Suprapubic skin (tissue), 4 donors: Measurements from ENCODE around the gene EEF1AKMT3. TPM values are rescaled to one million over a fixed set of nuclear protein-coding genes. Genes with fewer than 3 reads are reported as not detected.

ENCODE experiments used
- DNase-seq, 2 donors: peaks; one replicate each; pipeline ENCODE4 v3.0.0-alpha.2; 2019; ENCODE audit warnings: low spot score in 2 of 2
- H3K27ac ChIP-seq: fragments of 200-600 bp; sonication (generic); one replicate; pipeline ENCODE4 v1.5.1; 2019
- H3K27me3 ChIP-seq: fragments of 200-600 bp; sonication (generic); one replicate; pipeline ENCODE4 v1.5.1; 2019
- H3K36me3 ChIP-seq: fragments of 200-600 bp; sonication (generic); one replicate; pipeline ENCODE4 v1.5.1; 2019
- H3K4me1 ChIP-seq: fragments of 200-600 bp; sonication (generic); one replicate; pipeline ENCODE4 v1.5.1; 2019
- H3K4me3 ChIP-seq: fragments of 200-600 bp; sonication (generic); one replicate; pipeline ENCODE4 v1.5.1; 2019; ENCODE audit warnings: mild to moderate bottlenecking
- H3K9me3 ChIP-seq: fragments of 200-600 bp; sonication (generic); one replicate; pipeline ENCODE4 v1.5.1; 2019
- CTCF ChIP-seq, 2 donors: fragments of 200-600 bp in 1 of 2; fragments of 450-650 bp in 1 of 2; sonication (generic) in 1 of 2; IDR thresholded peaks; one replicate each; pipeline ENCODE4 v1.5.1; 2016 to 2019; ENCODE audit warnings: antibody characterized with exemption in 2 of 2, mild to moderate bottlenecking in 1 of 2, moderate library complexity in 1 of 2
- EP300 ChIP-seq: sonication (generic); formaldehyde crosslinking; IDR thresholded peaks from one replicate; pipeline ENCODE4 v1.6.1; 2017; ENCODE audit warnings: antibody characterized with exemption
- POLR2A ChIP-seq, 2 donors: fragments of 450-650 bp; IDR thresholded peaks; one replicate each; pipeline ENCODE4 v1.6.1; 2017; ENCODE audit warnings: antibody characterized with exemption in 2 of 2, mild to moderate bottlenecking in 2 of 2, moderate library complexity in 2 of 2
- POLR2AphosphoS5 ChIP-seq, 3 donors: sonication (generic); formaldehyde crosslinking; IDR thresholded peaks; one replicate each; pipeline ENCODE4 v1.6.1; 2017; ENCODE audit warnings: antibody characterized with exemption in 3 of 3
- WGBS: methylation state at CpG from one replicate; pipeline ENCODE4 v1.1.5; 2018; 5-methylcytosine and 5-hydroxymethylcytosine counted together
- total RNA-seq, 4 donors: library from RNA; depleted of rRNA; stranded (reverse); fragments of >200 nt; gene quantifications; one replicate each; pipeline ENCODE4 v1.1.0, GENCODE V29; 2016

The EEF1AKMT3 gene
- total RNA-seq, 4 donors from 2014 or later, result 8.7 to 13.7 (median 11.3) TPM

- no peak for TF ChIP-seq EP300
- no peak for TF ChIP-seq CTCF (IDR thresholded peaks at IDR 0.05)
- no peak for TF ChIP-seq POLR2A (IDR thresholded peaks at IDR 0.05)
- TF ChIP-seq POLR2AphosphoS5 (IDR thresholded peaks at IDR 0.05), result no peak
- no peak for DNase-seq
- Histone ChIP-seq H3K36me3 (no peaks in the 10 kb centered on the region), H3K27ac (no peak overlapping the region), H3K4me1 (peaks cover 40% of the 10 kb centered on the region), H3K4me3 (peak overlapping the region; percentile 27), H3K27me3 (peaks cover 67% of the 10 kb centered on the region), H3K9me3 (no peaks in the 10 kb centered on the region)
- whole genome bisulfite sequencing, result 9% methylated on average over 36 of the region's 49 CpGs
These were observed 36.3 kb upstream of the EEF1AKMT3 start for GRCh38 chr12:57735952-57736740.

- no peak for TF ChIP-seq POLR2A (IDR thresholded peaks at IDR 0.05)
- no peak for TF ChIP-seq CTCF (IDR thresholded peaks at IDR 0.05)
- no peak for TF ChIP-seq EP300
- no peak for TF ChIP-seq POLR2AphosphoS5 (IDR thresholded peaks at IDR 0.05)
- Histone ChIP-seq H3K4me1 (peaks cover 41% of the 10 kb centered on the region), H3K4me3 (peak overlapping the region; percentile 49), H3K27me3 (peaks cover 69% of the 10 kb centered on the region), H3K9me3 (no peaks in the 10 kb centered on the region), H3K27ac (no peak overlapping the region), H3K36me3 (no peaks in the 10 kb centered on the region)
- no peak for DNase-seq
- WGBS, result 12% methylated on average over 24 of the region's 31 CpGs
These were observed 35.5 kb upstream of the EEF1AKMT3 start for GRCh38 chr12:57736741-57737466.

- peak in 1 of 2 donors; percentile 65 for DNase-seq
- TF ChIP-seq POLR2AphosphoS5 (IDR thresholded peaks at IDR 0.05) (no peak), CTCF (IDR thresholded peaks at IDR 0.05) (peak in 1 of 2 donors; percentile 40)
- H3K27me3 ChIP-seq, result peaks cover 70% of the 10 kb centered on the region
- peak overlapping the region; percentile 49 for H3K4me3 ChIP-seq
- no peak overlapping the region for H3K27ac ChIP-seq
- no peaks in the 10 kb centered on the region for H3K36me3 ChIP-seq
- H3K4me1 ChIP-seq, result peaks cover 43% of the 10 kb centered on the region
- H3K9me3 ChIP-seq, result no peaks in the 10 kb centered on the region
- WGBS, result 7% methylated on average over 6 of the region's 110 CpGs
These were observed 34.6 kb upstream of the EEF1AKMT3 start for GRCh38 chr12:57737467-57738460.

- Histone ChIP-seq H3K9me3 (no peaks in the 10 kb centered on the region), H3K4me3 (peak within 1 kb of the TSS; percentile 49), H3K36me3 (no peaks in the 10 kb centered on the region), H3K4me1 (peaks cover 43% of the 10 kb centered on the region), H3K27ac (no peak within 1 kb of the TSS), H3K27me3 (peaks cover 69% of the 10 kb centered on the region)
- 19% methylated on average over 33 of the region's 36 CpGs for WGBS
- DNase-seq, result peak in 1 of 2 donors; percentile 61
- TF ChIP-seq CTCF (IDR thresholded peaks at IDR 0.05) (no peak), POLR2AphosphoS5 (IDR thresholded peaks at IDR 0.05) (no peak), EP300 (no peak), POLR2A (IDR thresholded peaks at IDR 0.05) (no peak)
These were observed 33.7 kb upstream of the EEF1AKMT3 start, which contains the start of gene AGAP2 for GRCh38 chr12:57738661-57739237. TSS of gene AGAP2 (minus strand) at chr12:57738742. CDS start at chr12:57738246, 496 bp downstream.
